ENCODE data around the gene IL15. TPM values are rescaled to one million over a fixed set of nuclear protein-coding genes. Genes with fewer than 3 reads are reported as not detected.
"Not testable (repeated sequence)": the region's sequence is repeated elsewhere in the genome, so short reads cannot be mapped to it uniquely, and the experiment has no call there.

Gene IL15
- total RNA-seq, 1 donor from 2014 or later, result 0.80 TPM

GRCh38 chr4:141609243-141609642 lies 27.1 kb upstream of the IL15 start:
- peaks cover 2% of the 10 kb centered on the region for H3K4me1 Mint-ChIP-seq
- H3K4me3 Mint-ChIP-seq, result no peak overlapping the region
- no peak overlapping the region for H3K27ac Mint-ChIP-seq
- TF ChIP-seq, protein P1, sequence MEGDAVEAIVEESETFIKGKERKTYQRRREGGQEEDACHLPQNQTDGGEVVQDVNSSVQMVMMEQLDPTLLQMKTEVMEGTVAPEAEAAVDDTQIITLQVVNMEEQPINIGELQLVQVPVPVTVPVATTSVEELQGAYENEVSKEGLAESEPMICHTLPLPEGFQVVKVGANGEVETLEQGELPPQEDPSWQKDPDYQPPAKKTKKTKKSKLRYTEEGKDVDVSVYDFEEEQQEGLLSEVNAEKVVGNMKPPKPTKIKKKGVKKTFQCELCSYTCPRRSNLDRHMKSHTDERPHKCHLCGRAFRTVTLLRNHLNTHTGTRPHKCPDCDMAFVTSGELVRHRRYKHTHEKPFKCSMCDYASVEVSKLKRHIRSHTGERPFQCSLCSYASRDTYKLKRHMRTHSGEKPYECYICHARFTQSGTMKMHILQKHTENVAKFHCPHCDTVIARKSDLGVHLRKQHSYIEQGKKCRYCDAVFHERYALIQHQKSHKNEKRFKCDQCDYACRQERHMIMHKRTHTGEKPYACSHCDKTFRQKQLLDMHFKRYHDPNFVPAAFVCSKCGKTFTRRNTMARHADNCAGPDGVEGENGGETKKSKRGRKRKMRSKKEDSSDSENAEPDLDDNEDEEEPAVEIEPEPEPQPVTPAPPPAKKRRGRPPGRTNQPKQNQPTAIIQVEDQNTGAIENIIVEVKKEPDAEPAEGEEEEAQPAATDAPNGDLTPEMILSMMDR (IDR thresholded peaks at IDR 0.05; ENCODE audit: unreplicated experiment), result no peak
- peaks cover 11% of the 10 kb centered on the region for H3K27me3 Mint-ChIP-seq (ENCODE audit: low read depth)
- peaks cover 3% of the 10 kb centered on the region for H3K9me3 Mint-ChIP-seq
- no peaks in the 10 kb centered on the region for H3K36me3 Mint-ChIP-seq
- DNase-seq (ENCODE audit: low spot score in 2 of 2, unreplicated experiment in 2 of 2), result no peak

- H3K9me3 Mint-ChIP-seq, result no peaks in the 10 kb centered on the region
- no peaks in the 10 kb centered on the region for H3K36me3 Mint-ChIP-seq
- H3K27ac Mint-ChIP-seq, result no peak overlapping the region
- no peak overlapping the region for H3K4me3 Mint-ChIP-seq
- peaks cover 2% of the 10 kb centered on the region for H3K4me1 Mint-ChIP-seq
- no peak for DNase-seq (ENCODE audit: low spot score in 2 of 2, unreplicated experiment in 2 of 2)
- TF ChIP-seq, protein P1 (IDR thresholded peaks at IDR 0.05; ENCODE audit: unreplicated experiment), result no peak
- H3K27me3 Mint-ChIP-seq (ENCODE audit: low read depth), result peaks cover 11% of the 10 kb centered on the region
These were observed 26.0 kb upstream of the IL15 start for GRCh38 chr4:141610365-141610764.

DNA sequence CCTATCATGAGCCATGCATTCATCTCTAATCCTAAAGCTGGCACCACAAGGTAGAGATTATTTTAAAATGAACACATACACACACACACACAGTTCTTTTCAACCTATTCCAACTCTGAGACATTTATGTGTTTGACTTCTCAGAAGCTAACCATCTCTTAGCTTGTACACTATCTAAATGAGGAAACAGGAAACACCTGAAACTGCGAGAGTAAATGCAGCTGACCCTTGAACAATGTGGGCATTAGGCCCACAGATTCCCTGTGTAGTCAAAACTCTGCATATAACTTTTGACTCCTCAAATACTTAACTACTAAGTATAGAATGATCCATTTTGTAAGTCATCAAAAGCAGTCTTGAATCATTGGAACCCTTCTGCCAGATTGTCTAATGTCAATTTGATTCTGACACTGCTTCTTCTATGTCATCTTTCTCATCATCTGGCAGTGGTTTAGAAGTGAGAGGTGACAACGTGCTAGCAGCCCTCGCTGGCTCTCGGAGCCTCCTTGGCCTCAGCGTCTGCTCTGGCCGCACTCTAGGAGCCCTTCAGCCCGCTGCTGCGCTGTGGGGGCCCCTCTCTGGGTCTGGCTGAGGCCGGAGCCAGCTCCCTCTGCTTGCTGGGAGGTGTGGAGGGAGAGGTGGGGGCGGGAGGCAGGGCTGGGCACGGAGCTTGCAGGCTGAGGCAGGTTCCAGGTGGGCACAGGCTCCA lies 21.4 kb upstream of the IL15 start:
- no peak for DNase-seq (ENCODE audit: low spot score in 2 of 2, unreplicated experiment in 2 of 2)
- H3K27ac Mint-ChIP-seq, result no peak overlapping the region
- H3K4me3 Mint-ChIP-seq, result no peak overlapping the region
- TF ChIP-seq, protein P1 (IDR thresholded peaks at IDR 0.05; ENCODE audit: unreplicated experiment), result no peak
- H3K4me1 Mint-ChIP-seq, result peaks cover 2% of the 10 kb centered on the region
- peaks cover 10% of the 10 kb centered on the region for H3K9me3 Mint-ChIP-seq
- H3K36me3 Mint-ChIP-seq, result peaks cover 3% of the 10 kb centered on the region
- H3K27me3 Mint-ChIP-seq (ENCODE audit: low read depth), result peaks cover 2% of the 10 kb centered on the region

DNA sequence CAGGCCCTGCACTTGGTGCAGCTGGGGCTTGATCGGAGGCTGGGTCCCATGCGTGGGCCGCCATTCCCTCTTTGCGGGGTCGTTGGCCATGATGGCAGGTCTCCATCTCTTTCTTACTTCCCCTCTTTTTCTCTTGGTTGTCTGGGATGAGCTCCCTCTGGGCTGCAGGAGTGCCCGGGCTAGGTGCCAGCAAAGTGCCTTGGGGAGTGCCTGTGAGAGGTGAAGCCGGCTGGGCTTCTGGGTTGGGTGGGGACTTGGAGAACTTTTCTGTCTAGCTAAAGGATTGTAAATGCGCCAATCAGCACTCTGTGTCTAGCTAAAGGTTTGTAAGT lies 20.8 kb upstream of the IL15 start:
- not testable (repeated sequence) for H3K4me1 Mint-ChIP-seq; H3K4me3 Mint-ChIP-seq; DNase-seq (ENCODE audit: low spot score in 2 of 2, unreplicated experiment in 2 of 2); H3K9me3 Mint-ChIP-seq; H3K27ac Mint-ChIP-seq; H3K27me3 Mint-ChIP-seq (ENCODE audit: low read depth); H3K36me3 Mint-ChIP-seq

DNA sequence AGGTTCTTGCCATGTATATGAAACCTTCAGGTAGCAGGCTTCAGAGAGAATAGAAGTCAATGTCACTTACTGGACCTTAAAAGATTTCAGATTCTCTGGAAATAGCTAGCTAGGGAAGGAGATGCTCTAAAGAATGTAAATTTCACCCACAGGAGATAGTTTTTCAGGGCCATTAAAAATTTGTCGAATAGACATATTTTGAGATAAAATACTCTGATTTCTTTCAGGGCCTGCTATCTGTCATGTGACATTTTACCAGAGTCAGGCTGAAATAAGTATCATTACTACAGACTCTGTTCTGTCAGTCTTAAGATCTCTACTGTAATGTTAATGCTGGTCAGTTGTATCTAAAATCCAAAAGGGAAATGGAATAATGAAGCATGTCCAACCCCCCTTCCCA lies 15.7 kb upstream of the IL15 start:
- DNase-seq (ENCODE audit: low spot score in 2 of 2, unreplicated experiment in 2 of 2), result no peak
- Mint-ChIP-seq H3K27ac (no peak overlapping the region), H3K4me3 (no peak overlapping the region), H3K27me3 (ENCODE audit: low read depth) (no peaks in the 10 kb centered on the region), H3K36me3 (peaks cover 3% of the 10 kb centered on the region), H3K4me1 (no peaks in the 10 kb centered on the region), H3K9me3 (peaks cover 10% of the 10 kb centered on the region)
- TF ChIP-seq, protein P1 (IDR thresholded peaks at IDR 0.05; ENCODE audit: unreplicated experiment), result no peak

DNA sequence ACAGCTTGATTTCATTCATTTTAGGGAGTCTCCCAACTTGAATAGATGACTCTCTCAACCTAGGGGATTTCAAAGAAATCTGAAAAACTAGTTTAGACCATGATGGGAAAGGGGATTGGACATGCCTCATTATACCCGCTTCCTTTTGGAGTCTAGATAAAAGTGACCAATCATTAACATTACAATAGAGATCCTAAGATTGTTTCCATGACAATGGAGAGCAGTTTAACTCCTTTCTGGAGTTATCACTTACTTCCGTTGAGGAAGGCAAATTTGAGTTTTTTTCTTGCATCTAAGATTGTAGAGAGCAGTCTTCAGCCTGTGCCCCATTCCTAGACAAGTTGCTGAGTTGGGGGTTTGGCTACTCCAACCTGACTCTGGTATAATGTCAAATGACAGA lies 11.4 kb upstream of the IL15 start:
- H3K9me3 Mint-ChIP-seq, result no peaks in the 10 kb centered on the region
- no peak overlapping the region for H3K27ac Mint-ChIP-seq
- H3K36me3 Mint-ChIP-seq, result no peaks in the 10 kb centered on the region
- H3K27me3 Mint-ChIP-seq (ENCODE audit: low read depth), result no peaks in the 10 kb centered on the region
- TF ChIP-seq, protein P1 (IDR thresholded peaks at IDR 0.05; ENCODE audit: unreplicated experiment), result no peak
- no peaks in the 10 kb centered on the region for H3K4me1 Mint-ChIP-seq
- DNase-seq (ENCODE audit: low spot score in 2 of 2, unreplicated experiment in 2 of 2), result no peak
- no peak overlapping the region for H3K4me3 Mint-ChIP-seq
